Measurements from ENCODE around the gene SNAP25. TPM values are rescaled to one million over a fixed set of nuclear protein-coding genes. Genes with fewer than 3 reads are reported as not detected.

Gene SNAP25
- polyA plus RNA-seq (2013), result 0.51 TPM

GRCh38 chr20:10218536-10219451 is at the start of gene SNAP25:
TSS of gene SNAP25 (plus strand) at chr20:10218830. CDS start at chr20:10275492, 56,662 bp downstream.
- POLR2A ChIA-PET, result no interaction called here
- CTCF ChIA-PET, result interaction anchor here (0.7 kb wide), 1 partner anchor 239 kb away, joined by 3 read pairs; no protein-coding TSS in a partner anchor
- Histone ChIP-seq H3K27ac (ENCODE audit: insufficient read depth in 1 of 2, low read depth in 1 of 2, low read length in 2 of 2, poor library complexity in 1 of 2, severe bottlenecking in 2 of 2) (no peak within 1 kb of the TSS), H3K9me3 (ENCODE audit: control extremely low read depth in 1 of 5, control insufficient read depth in 4 of 5, insufficient read depth in 2 of 5, low read depth in 1 of 5, low read length in 4 of 5) (no peaks in the 10 kb centered on the region), H3K27me3 (replicated peaks in 2 of 5; ENCODE audit: control insufficient read depth in 4 of 5, insufficient read depth in 5 of 5, low read length in 4 of 5) (peaks cover 8 to 50% (median 20%) of the 10 kb centered on the region in 5 experiments), H3K4me1 (ENCODE audit: control extremely low read depth in 1 of 4, control insufficient read depth in 4 of 4, insufficient read depth in 4 of 4, low read length in 3 of 4) (peaks cover 0 to 27% (median 19%) of the 10 kb centered on the region in 4 experiments), H3K4me3 (ENCODE audit: control insufficient read depth in 1 of 7, extremely low read depth in 1 of 7, insufficient read depth in 4 of 7, low read depth in 2 of 7, low read length in 6 of 7) (peak within 1 kb of the TSS in 6 of 7 experiments; percentile 50 to 82 (median 68)), H3K36me3 (ENCODE audit: control insufficient read depth in 4 of 4, insufficient read depth in 4 of 4, low read length in 3 of 4) (no peaks in the 10 kb centered on the region)
- peak; percentile 85 to 90 (median 89) for DNase-seq
- WGBS (ENCODE audit: insufficient coverage), result 0% methylated on average over 30 of the region's 53 CpGs

GRCh38 chr20:10169752-10170151 is 48.9 kb upstream of the SNAP25 start:
- no peak for DNase-seq
- Histone ChIP-seq H3K36me3 (ENCODE audit: control insufficient read depth in 4 of 4, insufficient read depth in 4 of 4, low read length in 3 of 4) (no peaks in the 10 kb centered on the region), H3K4me1 (ENCODE audit: control extremely low read depth in 1 of 4, control insufficient read depth in 4 of 4, insufficient read depth in 4 of 4, low read length in 3 of 4) (peaks cover 5 to 16% (median 13%) of the 10 kb centered on the region in 4 experiments), H3K9me3 (ENCODE audit: control extremely low read depth in 1 of 5, control insufficient read depth in 4 of 5, insufficient read depth in 2 of 5, low read depth in 1 of 5, low read length in 4 of 5) (peaks cover 0 to 2% (median 0%) of the 10 kb centered on the region in 5 experiments), H3K27me3 (replicated peaks in 2 of 5; ENCODE audit: control insufficient read depth in 4 of 5, insufficient read depth in 5 of 5, low read length in 4 of 5) (peaks cover 0 to 14% (median 0%) of the 10 kb centered on the region in 5 experiments), H3K4me3 (ENCODE audit: control insufficient read depth in 1 of 7, extremely low read depth in 1 of 7, insufficient read depth in 4 of 7, low read depth in 2 of 7, low read length in 6 of 7) (no peak overlapping the region), H3K27ac (ENCODE audit: insufficient read depth in 1 of 2, low read depth in 1 of 2, low read length in 2 of 2, poor library complexity in 1 of 2, severe bottlenecking in 2 of 2) (no peak overlapping the region)
- ChIA-PET POLR2A (no interaction called here), CTCF (no interaction called here)

- Histone ChIP-seq H3K9me3 (ENCODE audit: control extremely low read depth in 1 of 5, control insufficient read depth in 4 of 5, insufficient read depth in 2 of 5, low read depth in 1 of 5, low read length in 4 of 5) (peaks cover 0 to 2% (median 0%) of the 10 kb centered on the region in 5 experiments), H3K27me3 (replicated peaks in 2 of 5; ENCODE audit: control insufficient read depth in 4 of 5, insufficient read depth in 5 of 5, low read length in 4 of 5) (peaks cover 0 to 14% (median 0%) of the 10 kb centered on the region in 5 experiments), H3K4me3 (ENCODE audit: control insufficient read depth in 1 of 7, extremely low read depth in 1 of 7, insufficient read depth in 4 of 7, low read depth in 2 of 7, low read length in 6 of 7) (no peak overlapping the region), H3K27ac (ENCODE audit: insufficient read depth in 1 of 2, low read depth in 1 of 2, low read length in 2 of 2, poor library complexity in 1 of 2, severe bottlenecking in 2 of 2) (no peak overlapping the region), H3K4me1 (ENCODE audit: control extremely low read depth in 1 of 4, control insufficient read depth in 4 of 4, insufficient read depth in 4 of 4, low read length in 3 of 4) (peaks cover 5 to 16% (median 13%) of the 10 kb centered on the region in 4 experiments), H3K36me3 (ENCODE audit: control insufficient read depth in 4 of 4, insufficient read depth in 4 of 4, low read length in 3 of 4) (no peaks in the 10 kb centered on the region)
- POLR2A ChIA-PET, result no interaction called here
- DNase-seq, result no peak
- CTCF ChIA-PET, result interaction anchor here (1.9 kb wide), 1 partner anchor 12 kb away, joined by 4 read pairs; no protein-coding TSS in a partner anchor
- WGBS (ENCODE audit: insufficient coverage), result no CpG with 5 or more reads among the region's 2 CpGs
These were observed 48.4 kb upstream of the SNAP25 start for GRCh38 chr20:10170261-10170660.

GRCh38 chr20:10171864-10172751 is 46.5 kb upstream of the SNAP25 start:
- Histone ChIP-seq H3K4me1 (ENCODE audit: control extremely low read depth in 1 of 4, control insufficient read depth in 4 of 4, insufficient read depth in 4 of 4, low read length in 3 of 4) (peaks cover 5 to 16% (median 13%) of the 10 kb centered on the region in 4 experiments), H3K27ac (ENCODE audit: insufficient read depth in 1 of 2, low read depth in 1 of 2, low read length in 2 of 2, poor library complexity in 1 of 2, severe bottlenecking in 2 of 2) (no peak overlapping the region), H3K9me3 (ENCODE audit: control extremely low read depth in 1 of 5, control insufficient read depth in 4 of 5, insufficient read depth in 2 of 5, low read depth in 1 of 5, low read length in 4 of 5) (peaks cover 0 to 2% (median 0%) of the 10 kb centered on the region in 5 experiments), H3K4me3 (ENCODE audit: control insufficient read depth in 1 of 7, extremely low read depth in 1 of 7, insufficient read depth in 4 of 7, low read depth in 2 of 7, low read length in 6 of 7) (peak overlapping the region; percentile 13 to 80 (median 67)), H3K36me3 (ENCODE audit: control insufficient read depth in 4 of 4, insufficient read depth in 4 of 4, low read length in 3 of 4) (no peaks in the 10 kb centered on the region), H3K27me3 (replicated peaks in 2 of 5; ENCODE audit: control insufficient read depth in 4 of 5, insufficient read depth in 5 of 5, low read length in 4 of 5) (peaks cover 0 to 16% (median 0%) of the 10 kb centered on the region in 5 experiments)
- POLR2A ChIA-PET, result no interaction called here
- WGBS (ENCODE audit: insufficient coverage), result 1% methylated on average over 39 of the region's 47 CpGs
- DNase-seq, result peak; percentile 46 to 86 (median 76)
- CTCF ChIA-PET, result interaction anchor here (1.0 to 1.9 kb wide), 2 partner anchors 14 to 34 kb away, joined by 4 read pairs; no protein-coding TSS in a partner anchor

DNA sequence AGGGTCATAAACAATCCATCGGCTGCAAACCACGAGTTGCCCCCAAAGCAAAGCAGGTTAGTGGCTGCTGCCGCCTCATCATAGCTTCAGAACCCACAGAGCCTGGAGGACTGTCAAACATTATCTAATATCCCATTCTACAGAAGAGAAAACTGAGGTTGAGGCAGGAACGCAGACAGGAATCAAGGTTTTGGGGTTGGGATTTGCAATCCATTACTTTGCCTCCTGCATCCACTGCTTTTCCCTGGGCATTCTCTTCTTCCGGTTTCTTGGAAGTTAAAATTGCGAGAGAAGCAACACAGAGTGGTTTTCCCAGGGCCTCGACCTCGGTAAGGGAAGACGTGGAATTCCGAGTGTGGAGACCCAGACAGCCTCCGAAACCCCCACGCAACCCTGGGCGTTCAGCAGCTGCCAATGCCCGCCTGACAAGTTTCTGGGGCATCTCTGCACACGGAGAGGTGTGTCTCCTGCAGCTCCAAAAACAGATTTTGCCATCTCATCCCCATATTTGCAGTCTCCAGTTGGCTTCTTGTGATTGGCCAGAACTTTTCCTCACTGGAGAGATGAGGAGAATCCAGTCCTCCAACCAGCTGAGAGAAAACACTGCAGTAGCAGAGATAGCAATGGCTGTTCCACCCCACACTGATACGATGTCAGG is 45.5 kb upstream of the SNAP25 start:
- 86% methylated on average over 15 of the region's 16 CpGs for WGBS (ENCODE audit: insufficient coverage)
- Histone ChIP-seq H3K4me3 (ENCODE audit: control insufficient read depth in 1 of 7, extremely low read depth in 1 of 7, insufficient read depth in 4 of 7, low read depth in 2 of 7, low read length in 6 of 7) (peak overlapping the region in 5 of 7 experiments; percentile 65 to 80 (median 70)), H3K27ac (ENCODE audit: insufficient read depth in 1 of 2, low read depth in 1 of 2, low read length in 2 of 2, poor library complexity in 1 of 2, severe bottlenecking in 2 of 2) (no peak overlapping the region), H3K36me3 (ENCODE audit: control insufficient read depth in 4 of 4, insufficient read depth in 4 of 4, low read length in 3 of 4) (no peaks in the 10 kb centered on the region), H3K9me3 (ENCODE audit: control extremely low read depth in 1 of 5, control insufficient read depth in 4 of 5, insufficient read depth in 2 of 5, low read depth in 1 of 5, low read length in 4 of 5) (no peaks in the 10 kb centered on the region), H3K4me1 (ENCODE audit: control extremely low read depth in 1 of 4, control insufficient read depth in 4 of 4, insufficient read depth in 4 of 4, low read length in 3 of 4) (peaks cover 5 to 16% (median 13%) of the 10 kb centered on the region in 4 experiments), H3K27me3 (replicated peaks in 2 of 5; ENCODE audit: control insufficient read depth in 4 of 5, insufficient read depth in 5 of 5, low read length in 4 of 5) (peaks cover 0 to 14% (median 0%) of the 10 kb centered on the region in 5 experiments)
- POLR2A ChIA-PET, result no interaction called here
- CTCF ChIA-PET, result no interaction called here
- no peak for DNase-seq

DNA sequence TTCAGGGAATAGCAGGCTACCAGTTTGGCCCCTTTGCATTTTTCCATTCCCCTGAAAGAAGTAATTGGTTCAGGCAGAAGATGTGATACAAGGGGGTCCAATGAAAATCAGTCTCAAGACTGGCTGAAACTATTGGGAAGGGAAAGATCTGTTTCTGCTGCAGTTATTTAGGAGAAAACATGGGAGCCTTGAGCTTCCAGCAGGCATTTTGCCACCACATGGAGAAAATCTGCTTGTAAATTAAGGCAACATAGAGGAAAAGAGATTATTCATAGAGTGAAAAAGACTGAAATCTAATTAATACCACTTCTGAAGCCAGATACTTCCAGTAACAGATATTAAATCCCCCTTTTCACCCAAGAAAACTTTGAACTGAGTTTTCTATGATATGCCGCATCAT is 44.2 kb upstream of the SNAP25 start:
- Histone ChIP-seq H3K4me3 (ENCODE audit: control insufficient read depth in 1 of 7, extremely low read depth in 1 of 7, insufficient read depth in 4 of 7, low read depth in 2 of 7, low read length in 6 of 7) (no peak overlapping the region), H3K36me3 (ENCODE audit: control insufficient read depth in 4 of 4, insufficient read depth in 4 of 4, low read length in 3 of 4) (no peaks in the 10 kb centered on the region), H3K9me3 (ENCODE audit: control extremely low read depth in 1 of 5, control insufficient read depth in 4 of 5, insufficient read depth in 2 of 5, low read depth in 1 of 5, low read length in 4 of 5) (no peaks in the 10 kb centered on the region), H3K4me1 (ENCODE audit: control extremely low read depth in 1 of 4, control insufficient read depth in 4 of 4, insufficient read depth in 4 of 4, low read length in 3 of 4) (peaks cover 5 to 16% (median 13%) of the 10 kb centered on the region in 4 experiments), H3K27ac (ENCODE audit: insufficient read depth in 1 of 2, low read depth in 1 of 2, low read length in 2 of 2, poor library complexity in 1 of 2, severe bottlenecking in 2 of 2) (no peak overlapping the region), H3K27me3 (replicated peaks in 2 of 5; ENCODE audit: control insufficient read depth in 4 of 5, insufficient read depth in 5 of 5, low read length in 4 of 5) (peaks cover 0 to 12% (median 0%) of the 10 kb centered on the region in 5 experiments)
- DNase-seq, result no peak
- POLR2A ChIA-PET, result interaction anchor here (0.5 kb wide), 1 partner anchor 358 kb away, joined by 3 read pairs; no protein-coding TSS in a partner anchor
- CTCF ChIA-PET, result interaction anchor here (0.7 kb wide), 1 partner anchor 10 kb away, joined by 3 read pairs; no protein-coding TSS in a partner anchor
- WGBS (ENCODE audit: insufficient coverage), result no CpG with 5 or more reads among the region's 1 CpG

Data from common myeloid progenitor, CD34-positive (primary cell).